HAP-1 (cell line): ENCODE measurements around the gene ENDOU.

Experiments used
- DNase-seq, 2 experiments: peaks; one replicate each; pipeline ENCODE4 v3.0.0-alpha.2; 2016 to 2020; ENCODE audit warnings: low spot score in 2 of 2
- H3K27me3 ChIP-seq: fragments of 250-450 bp; sonication (Bioruptor Pico); 2 replicates; pipeline ENCODE4 v1.5.1; 2020; ENCODE audit warnings: low read depth, mild to moderate bottlenecking, moderate library complexity
- H3K36me3 ChIP-seq: fragments of 250-450 bp; sonication (Bioruptor Pico); replicated peaks from 2 replicates; pipeline ENCODE4 v1.5.1; 2020; ENCODE audit warnings: mild to moderate bottlenecking
- H3K4me1 ChIP-seq: fragments of 250-450 bp; sonication (Bioruptor Pico); 2 replicates; pipeline ENCODE4 v1.5.1; 2020; ENCODE audit warnings: mild to moderate bottlenecking
- H3K4me3 ChIP-seq: fragments of 250-450 bp; sonication (Bioruptor Pico); 2 replicates; pipeline ENCODE4 v1.5.1; 2020; ENCODE audit warnings: mild to moderate bottlenecking, moderate library complexity
- H3K9me3 ChIP-seq: fragments of 250-450 bp; sonication (Bioruptor Pico); 2 replicates; pipeline ENCODE4 v1.5.1; 2020; ENCODE audit warnings: mild to moderate bottlenecking, moderate library complexity
- in situ Hi-C: fragments of 300-500 bp; cut with MboI; formaldehyde crosslinking; loops from 3 replicates; pipeline ENCODE4 v1.14.3; 2020; ENCODE audit warnings: low sequenced_read_pairs, inconsistent platforms, mixed read lengths

Gene ENDOU

DNA sequence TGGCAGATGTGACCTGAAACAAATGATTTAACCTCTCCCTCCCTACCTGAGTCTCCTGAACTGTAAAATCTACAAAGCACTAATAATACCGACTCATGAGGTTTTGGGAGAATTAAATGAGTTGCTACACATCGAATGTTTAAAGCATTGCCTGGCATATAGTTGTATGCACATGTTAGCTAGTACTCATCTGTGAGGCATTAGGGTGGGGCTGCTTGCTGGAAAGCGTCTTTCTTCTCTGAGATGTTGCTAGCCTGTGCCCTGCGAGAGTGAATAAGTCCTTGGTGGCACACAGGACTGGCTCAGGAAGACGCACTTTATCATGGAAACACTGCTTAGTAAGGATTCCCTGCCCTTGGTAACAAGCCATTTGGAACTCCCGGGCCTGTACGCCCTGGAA lies 27.3 kb upstream of the ENDOU start:
- Histone ChIP-seq H3K27me3 (no peaks in the 10 kb centered on the region), H3K4me3 (no peak overlapping the region), H3K9me3 (no peaks in the 10 kb centered on the region), H3K4me1 (no peaks in the 10 kb centered on the region), H3K36me3 (no peaks in the 10 kb centered on the region)
- no peak for DNase-seq
- in situ Hi-C loops, result no loop called here

DNA sequence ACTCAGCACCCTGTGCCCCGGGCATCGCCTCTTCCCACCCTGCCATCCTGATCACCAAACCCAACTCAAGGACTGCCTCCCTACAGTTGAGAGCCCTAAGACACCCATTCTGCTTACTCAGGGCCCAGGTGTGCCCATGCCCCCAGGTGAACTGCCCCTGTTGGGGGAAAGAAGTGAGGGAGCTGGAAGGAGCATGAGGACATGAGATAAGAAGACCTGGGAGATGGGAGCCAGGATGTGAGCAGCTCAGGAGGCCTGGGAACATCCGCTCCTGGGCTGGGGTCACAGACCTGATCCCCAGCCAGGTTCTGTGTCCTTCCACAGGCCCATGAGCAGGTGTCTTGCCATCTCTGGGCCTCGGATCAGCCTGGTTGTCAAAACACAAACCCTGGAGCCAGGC lies 26.8 kb upstream of the ENDOU start:
- no peak overlapping the region for H3K4me3 ChIP-seq
- no peaks in the 10 kb centered on the region for H3K9me3 ChIP-seq
- in situ Hi-C loops, result no loop called here
- H3K4me1 ChIP-seq, result no peaks in the 10 kb centered on the region
- no peaks in the 10 kb centered on the region for H3K36me3 ChIP-seq
- no peaks in the 10 kb centered on the region for H3K27me3 ChIP-seq
- DNase-seq, result no peak

DNA sequence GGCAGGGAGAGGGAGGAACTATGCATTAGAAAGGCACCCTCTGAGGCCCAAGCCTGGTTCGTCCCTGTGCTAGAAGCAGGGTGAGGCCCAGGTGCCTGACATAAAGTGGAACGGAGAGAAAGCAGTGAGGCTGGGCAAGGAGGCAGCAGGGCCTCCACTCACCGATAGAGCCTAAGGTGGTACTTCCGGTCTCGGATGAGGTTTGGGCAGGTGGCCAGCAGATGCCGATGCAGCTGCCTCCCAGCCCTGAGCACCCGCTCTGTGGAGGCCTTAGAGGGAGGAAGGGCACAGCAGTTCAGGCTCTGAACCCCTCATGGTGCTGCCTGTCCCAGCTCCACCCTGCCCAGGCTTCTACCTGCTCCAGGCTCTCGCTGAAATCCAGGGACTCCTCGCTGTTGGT lies 26.3 kb upstream of the ENDOU start:
- no peak overlapping the region for H3K4me3 ChIP-seq
- in situ Hi-C loops, result no loop called here
- H3K27me3 ChIP-seq, result no peaks in the 10 kb centered on the region
- no peaks in the 10 kb centered on the region for H3K36me3 ChIP-seq
- DNase-seq, result no peak
- H3K4me1 ChIP-seq, result no peaks in the 10 kb centered on the region
- H3K9me3 ChIP-seq, result no peaks in the 10 kb centered on the region

DNA sequence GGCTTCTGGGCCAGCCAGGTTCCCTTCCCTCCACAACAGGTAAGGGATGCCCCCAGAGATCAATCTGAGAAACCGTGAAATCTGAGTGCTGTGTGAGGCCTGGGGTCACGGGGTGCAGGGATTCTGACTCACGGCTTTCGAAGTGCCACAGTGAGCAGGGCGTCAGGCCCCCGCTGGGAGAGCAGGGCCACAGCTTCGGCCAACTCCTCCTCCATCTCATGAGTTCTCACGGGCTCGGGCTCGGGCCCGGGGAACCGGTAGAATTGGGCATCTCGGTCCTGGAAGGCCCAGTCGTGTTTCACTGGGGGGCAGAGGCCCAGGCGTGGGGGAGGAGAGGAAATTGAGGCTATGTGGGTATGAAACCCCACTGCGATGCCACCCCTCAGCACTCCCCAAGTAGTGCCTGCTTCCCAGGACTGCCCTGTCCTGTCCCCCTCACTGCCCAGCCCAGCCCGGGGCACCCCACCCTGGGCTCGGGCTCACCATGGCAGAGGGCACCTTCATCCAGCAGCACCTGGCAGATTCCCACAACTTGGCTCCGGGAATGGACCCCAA lies 25.7 kb upstream of the ENDOU start:
- in situ Hi-C loops, result no loop called here
- H3K9me3 ChIP-seq, result no peaks in the 10 kb centered on the region
- H3K4me1 ChIP-seq, result no peaks in the 10 kb centered on the region
- no peaks in the 10 kb centered on the region for H3K36me3 ChIP-seq
- no peak for DNase-seq
- H3K27me3 ChIP-seq, result no peaks in the 10 kb centered on the region
- H3K4me3 ChIP-seq, result no peak overlapping the region

DNA sequence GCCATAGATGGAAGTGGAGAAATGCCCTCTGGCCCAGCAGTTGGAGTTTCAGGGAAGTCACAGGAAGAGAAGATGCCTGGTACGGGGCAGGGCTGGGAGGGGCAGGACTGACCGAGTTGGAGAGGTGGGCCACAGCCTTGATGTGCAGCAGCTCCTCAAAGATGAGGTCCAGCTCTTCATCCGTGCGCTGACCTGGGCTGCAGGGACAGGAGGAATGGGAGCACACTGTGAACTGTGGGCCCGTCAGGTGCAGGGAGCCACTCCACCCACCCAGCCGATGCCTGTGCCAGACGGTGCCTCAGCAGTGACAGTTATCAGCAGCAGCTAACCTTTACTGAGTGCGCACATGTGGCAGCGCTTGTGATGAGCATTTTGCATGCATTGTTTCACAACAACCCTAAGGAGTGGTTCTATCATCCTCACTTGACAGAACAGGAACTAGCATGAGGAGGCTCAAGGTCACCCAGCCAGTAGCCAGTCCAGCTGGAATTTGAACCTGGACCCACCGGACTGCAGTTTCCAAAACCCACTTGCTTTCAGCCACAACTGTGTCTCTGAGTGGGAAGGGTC lies 25.0 kb upstream of the ENDOU start:
- no peak for DNase-seq
- no peaks in the 10 kb centered on the region for H3K9me3 ChIP-seq
- no peaks in the 10 kb centered on the region for H3K36me3 ChIP-seq
- no peaks in the 10 kb centered on the region for H3K27me3 ChIP-seq
- H3K4me1 ChIP-seq, result no peaks in the 10 kb centered on the region
- no peak overlapping the region for H3K4me3 ChIP-seq
- in situ Hi-C loops, result no loop called here

DNA sequence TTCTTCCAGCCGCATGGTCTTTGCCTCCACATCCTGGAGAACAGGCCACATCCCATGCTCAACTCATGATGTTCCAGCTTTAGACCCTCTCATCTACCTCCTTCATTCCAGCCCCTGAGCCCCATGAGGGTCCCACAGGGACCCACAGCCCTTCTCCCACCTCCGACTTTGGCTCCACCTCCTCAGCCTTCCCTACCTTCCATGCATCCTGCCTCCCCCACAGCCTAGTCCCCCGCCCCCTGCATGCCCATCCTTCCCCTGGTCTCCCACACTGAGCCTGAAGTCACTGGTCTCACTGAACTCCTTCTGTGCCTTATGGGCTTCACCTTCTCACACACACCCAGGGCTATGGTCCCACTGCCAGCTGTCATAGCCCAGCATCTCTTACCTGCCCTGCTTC lies 23.6 kb upstream of the ENDOU start:
- no peak overlapping the region for H3K4me3 ChIP-seq
- H3K4me1 ChIP-seq, result no peaks in the 10 kb centered on the region
- no peaks in the 10 kb centered on the region for H3K27me3 ChIP-seq
- H3K9me3 ChIP-seq, result no peaks in the 10 kb centered on the region
- no peak for DNase-seq
- no peaks in the 10 kb centered on the region for H3K36me3 ChIP-seq
- in situ Hi-C loops, result no loop called here

DNA sequence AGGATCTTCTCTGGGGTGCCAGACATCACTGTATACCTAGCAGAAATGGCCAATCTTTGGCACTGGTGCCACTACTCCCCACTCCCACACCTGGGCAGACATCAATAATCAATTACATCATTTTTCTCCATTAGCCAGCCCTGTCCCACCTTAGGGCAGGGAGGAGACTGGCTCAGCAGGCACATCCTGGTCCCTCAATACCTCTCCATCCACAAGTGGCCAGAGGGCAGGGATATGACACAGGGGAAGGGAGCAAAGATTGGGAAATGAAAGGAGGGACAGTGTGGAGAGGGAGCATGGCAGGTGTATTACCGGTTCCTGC lies 23.2 kb upstream of the ENDOU start:
- DNase-seq, result no peak
- H3K36me3 ChIP-seq, result no peaks in the 10 kb centered on the region
- in situ Hi-C loops, result no loop called here
- no peaks in the 10 kb centered on the region for H3K4me1 ChIP-seq
- no peaks in the 10 kb centered on the region for H3K27me3 ChIP-seq
- H3K4me3 ChIP-seq, result no peak overlapping the region
- no peaks in the 10 kb centered on the region for H3K9me3 ChIP-seq

DNA sequence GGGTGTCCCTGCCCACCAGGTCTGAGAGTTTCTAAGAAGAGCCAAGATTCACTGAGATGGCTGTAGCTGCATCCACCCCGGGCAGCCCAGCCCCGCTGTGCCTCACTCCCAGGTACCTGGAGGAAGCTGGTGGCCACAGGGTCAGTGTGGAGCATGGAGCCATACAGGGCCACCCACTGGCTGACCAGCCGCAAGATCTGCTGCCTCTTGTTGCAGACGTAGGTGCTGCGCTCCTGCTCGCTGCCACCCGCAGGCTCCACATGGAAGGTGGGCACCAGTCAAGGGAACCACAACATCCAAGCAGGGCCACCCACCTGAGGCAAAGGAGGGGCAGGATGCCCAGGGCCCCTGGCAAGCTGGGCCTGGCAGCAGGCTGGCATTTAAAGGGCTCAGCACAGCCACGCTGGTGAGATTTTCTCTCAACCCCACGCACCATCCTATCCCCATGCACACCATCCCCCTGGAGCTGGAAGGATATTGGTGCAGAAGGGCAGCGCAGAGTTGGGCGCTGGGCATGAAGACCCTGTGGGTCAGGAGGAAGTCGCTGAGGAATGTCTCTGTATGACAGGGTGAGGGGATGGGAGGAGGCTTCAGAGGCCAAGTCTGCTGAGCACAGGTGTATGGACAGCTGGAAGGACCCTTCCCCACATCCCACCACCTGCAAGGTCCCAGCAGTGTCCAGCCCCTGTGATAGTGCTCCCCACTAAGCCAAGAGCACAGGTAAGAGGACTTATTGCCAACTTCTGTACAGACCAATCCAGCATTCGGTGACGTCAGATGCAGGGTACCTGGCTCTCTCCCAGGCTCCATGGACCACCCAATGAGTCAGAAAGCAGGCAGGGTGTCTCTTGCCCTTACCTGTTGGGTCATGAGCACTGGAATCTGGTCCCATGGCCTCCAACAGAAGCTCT lies 22.6 kb upstream of the ENDOU start:
- in situ Hi-C loops, result no loop called here
- Histone ChIP-seq H3K27me3 (no peaks in the 10 kb centered on the region; the same call in 1 of the 2 replicates), H3K36me3 (no peaks in the 10 kb centered on the region), H3K4me3 (no peak overlapping the region), H3K4me1 (no peaks in the 10 kb centered on the region), H3K9me3 (no peaks in the 10 kb centered on the region)
- DNase-seq, result no peak

DNA sequence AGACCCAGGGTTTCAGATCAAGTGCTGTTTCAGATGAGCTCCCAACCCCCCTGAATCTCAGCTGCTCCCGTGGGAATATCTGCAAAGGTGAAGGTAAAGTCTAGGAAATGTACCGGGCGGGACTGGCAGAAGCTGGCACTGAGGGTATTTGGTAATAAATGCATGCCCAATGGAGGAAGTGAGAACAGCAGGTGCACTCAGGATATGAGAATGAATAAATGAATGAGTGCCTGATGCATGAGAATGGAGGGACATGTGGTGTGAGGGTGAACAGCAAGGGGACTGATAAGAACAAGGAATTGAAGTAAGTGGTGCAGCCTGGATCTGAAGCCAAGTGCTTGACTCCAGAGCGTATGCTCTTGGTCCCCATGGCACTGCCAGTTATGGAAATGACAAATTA lies 21.8 kb upstream of the ENDOU start:
- in situ Hi-C loops, result no loop called here
- no peaks in the 10 kb centered on the region for H3K4me1 ChIP-seq
- DNase-seq, result no peak
- H3K27me3 ChIP-seq, result no peaks in the 10 kb centered on the region; the same call in 1 of the 2 replicates
- no peaks in the 10 kb centered on the region for H3K36me3 ChIP-seq
- H3K9me3 ChIP-seq, result no peaks in the 10 kb centered on the region
- no peak overlapping the region for H3K4me3 ChIP-seq

DNA sequence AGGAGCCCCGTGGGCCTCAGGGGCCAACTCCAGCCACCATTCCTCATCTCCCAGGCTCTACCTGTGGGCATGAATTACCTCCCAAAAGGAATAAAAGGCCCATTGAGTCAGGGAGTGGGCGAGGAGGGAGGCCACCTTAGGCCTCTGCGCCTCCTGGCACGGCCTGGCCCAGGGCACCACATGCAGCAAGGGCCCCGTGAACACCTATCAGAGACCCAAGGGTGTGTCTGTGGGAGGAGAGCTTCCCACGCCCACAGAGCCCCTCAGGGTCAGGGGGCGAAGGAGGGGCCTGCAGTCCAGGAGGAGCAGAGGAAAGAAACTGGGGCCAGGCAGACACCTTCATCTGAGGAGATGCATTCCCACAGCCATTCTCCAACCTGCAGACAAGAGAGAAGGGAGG lies 21.2 kb upstream of the ENDOU start:
- DNase-seq, result no peak
- in situ Hi-C loops, result no loop called here
- Histone ChIP-seq H3K36me3 (no peaks in the 10 kb centered on the region), H3K9me3 (no peaks in the 10 kb centered on the region), H3K4me1 (no peaks in the 10 kb centered on the region), H3K4me3 (no peak overlapping the region), H3K27me3 (no peaks in the 10 kb centered on the region; the same call in 1 of the 2 replicates)

DNA sequence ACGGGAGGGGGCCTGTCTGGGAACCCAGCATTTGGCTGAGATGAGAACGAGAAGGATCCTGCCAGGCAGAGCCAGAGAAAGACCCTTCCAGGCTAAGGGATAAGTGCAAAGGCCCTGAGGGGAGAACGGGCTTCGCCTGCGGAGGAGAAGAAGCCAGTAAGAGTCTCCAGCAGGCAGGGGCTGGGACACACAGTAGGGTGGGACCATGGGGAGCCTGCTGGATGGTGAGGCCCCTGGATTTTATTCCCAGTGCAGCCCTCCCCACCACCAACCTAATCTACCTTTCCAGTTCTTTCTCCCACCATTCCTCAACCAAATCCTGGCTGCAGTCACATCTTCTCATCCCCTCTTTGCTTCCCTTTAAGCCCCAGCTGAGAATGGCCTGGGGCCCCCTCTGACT lies 20.8 kb upstream of the ENDOU start:
- Histone ChIP-seq H3K36me3 (no peaks in the 10 kb centered on the region), H3K9me3 (no peaks in the 10 kb centered on the region), H3K4me1 (no peaks in the 10 kb centered on the region), H3K4me3 (no peak overlapping the region), H3K27me3 (no peaks in the 10 kb centered on the region; the same call in 1 of the 2 replicates)
- no peak for DNase-seq
- in situ Hi-C loops, result no loop called here

DNA sequence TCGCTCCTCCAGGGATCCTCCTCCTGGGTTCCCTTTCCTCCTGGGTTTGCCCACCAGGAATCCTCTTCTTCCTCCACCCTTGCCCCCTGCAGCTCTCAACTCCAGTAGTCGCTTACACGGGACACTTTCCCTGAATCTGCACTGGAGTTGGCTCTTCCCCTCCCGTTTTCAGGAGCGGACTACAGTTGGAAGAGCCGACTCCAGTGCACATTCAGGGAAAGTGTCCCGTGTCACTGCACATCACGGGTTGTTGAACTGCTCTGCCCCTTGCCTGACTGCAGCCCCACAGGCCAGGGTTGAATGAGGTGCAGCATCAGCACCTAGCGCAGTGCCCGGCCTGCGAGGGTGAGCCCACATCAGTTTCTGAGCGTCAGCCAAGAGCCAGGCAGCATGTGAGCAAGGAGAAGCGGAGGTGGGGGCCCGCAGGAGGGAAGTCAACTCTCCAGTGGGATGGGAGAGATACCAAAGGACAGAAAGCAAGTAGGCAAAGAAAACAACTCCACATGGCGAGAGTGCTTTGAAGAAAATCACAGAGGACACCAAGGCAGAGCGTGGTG lies 20.3 kb upstream of the ENDOU start:
- Histone ChIP-seq H3K27me3 (no peaks in the 10 kb centered on the region; the same call in 1 of the 2 replicates), H3K9me3 (no peaks in the 10 kb centered on the region), H3K36me3 (no peaks in the 10 kb centered on the region), H3K4me1 (no peaks in the 10 kb centered on the region), H3K4me3 (no peak overlapping the region)
- in situ Hi-C loops, result no loop called here
- no peak for DNase-seq

DNA sequence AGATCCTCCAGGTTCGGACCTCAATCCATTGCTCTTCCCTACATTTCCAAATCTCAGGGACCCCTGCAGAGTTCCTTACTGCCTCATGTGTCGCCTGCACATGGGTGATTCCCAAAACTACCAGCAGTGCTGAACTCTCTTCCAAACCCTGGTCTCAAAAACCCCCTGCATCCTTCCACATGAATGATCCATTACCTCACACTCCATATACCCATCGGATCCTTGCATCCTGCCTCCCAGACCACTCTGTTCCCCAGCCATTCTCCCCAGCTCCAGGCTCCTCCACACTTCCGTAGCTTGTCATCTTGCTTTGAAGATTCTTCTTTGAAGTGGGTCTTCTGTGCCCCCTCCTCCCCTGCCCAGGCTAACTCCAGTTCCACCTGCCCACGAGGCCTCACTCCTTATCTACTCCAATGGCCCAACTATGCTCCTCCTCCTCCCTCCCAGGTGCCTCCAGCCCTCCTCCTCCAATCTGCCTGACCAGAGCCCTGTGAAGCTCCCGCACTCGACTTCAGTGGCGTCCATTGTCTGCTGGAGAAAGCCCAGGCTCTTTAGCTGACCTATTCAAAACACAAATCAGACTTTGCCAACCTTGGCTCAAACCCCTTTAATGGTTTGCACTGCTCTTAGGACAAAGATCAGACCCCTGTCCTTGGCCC lies 19.6 kb upstream of the ENDOU start:
- H3K4me1 ChIP-seq, result no peaks in the 10 kb centered on the region
- H3K9me3 ChIP-seq, result no peaks in the 10 kb centered on the region
- no peaks in the 10 kb centered on the region; the same call in 1 of the 2 replicates for H3K27me3 ChIP-seq
- H3K36me3 ChIP-seq, result no peaks in the 10 kb centered on the region
- in situ Hi-C loops, result no loop called here
- no peak for DNase-seq
- no peak overlapping the region for H3K4me3 ChIP-seq
